ENCODE results near the gene SYNE2.

The SYNE2 gene

DNA sequence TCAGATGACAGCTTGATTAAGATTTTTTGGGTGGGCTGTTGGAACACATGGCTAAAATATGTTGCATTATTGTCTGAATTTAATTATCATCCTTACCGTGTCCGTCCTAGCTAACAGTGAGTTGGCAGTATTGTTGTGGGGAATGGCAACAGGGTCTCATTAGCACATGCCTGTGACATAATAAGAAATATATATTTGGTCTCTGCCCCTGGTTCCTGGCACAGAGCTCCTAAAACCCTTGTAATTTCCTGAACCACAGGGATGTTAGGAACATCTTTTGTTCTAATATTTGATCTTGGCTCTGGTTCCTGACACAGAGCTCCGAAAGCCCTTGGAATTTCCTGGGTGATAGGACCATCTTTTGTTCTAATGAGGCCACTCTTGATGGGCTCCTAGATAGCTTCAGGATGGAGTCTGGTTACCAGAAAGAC, 76.0 kb downstream of the SYNE2 start:
- no peak overlapping the region for H3K4me3 ChIP-seq (ENCODE audit: low read depth, low read length)
- no peak for DNase-seq (ENCODE audit: low read depth)
- TF ChIP-seq, protein P1, sequence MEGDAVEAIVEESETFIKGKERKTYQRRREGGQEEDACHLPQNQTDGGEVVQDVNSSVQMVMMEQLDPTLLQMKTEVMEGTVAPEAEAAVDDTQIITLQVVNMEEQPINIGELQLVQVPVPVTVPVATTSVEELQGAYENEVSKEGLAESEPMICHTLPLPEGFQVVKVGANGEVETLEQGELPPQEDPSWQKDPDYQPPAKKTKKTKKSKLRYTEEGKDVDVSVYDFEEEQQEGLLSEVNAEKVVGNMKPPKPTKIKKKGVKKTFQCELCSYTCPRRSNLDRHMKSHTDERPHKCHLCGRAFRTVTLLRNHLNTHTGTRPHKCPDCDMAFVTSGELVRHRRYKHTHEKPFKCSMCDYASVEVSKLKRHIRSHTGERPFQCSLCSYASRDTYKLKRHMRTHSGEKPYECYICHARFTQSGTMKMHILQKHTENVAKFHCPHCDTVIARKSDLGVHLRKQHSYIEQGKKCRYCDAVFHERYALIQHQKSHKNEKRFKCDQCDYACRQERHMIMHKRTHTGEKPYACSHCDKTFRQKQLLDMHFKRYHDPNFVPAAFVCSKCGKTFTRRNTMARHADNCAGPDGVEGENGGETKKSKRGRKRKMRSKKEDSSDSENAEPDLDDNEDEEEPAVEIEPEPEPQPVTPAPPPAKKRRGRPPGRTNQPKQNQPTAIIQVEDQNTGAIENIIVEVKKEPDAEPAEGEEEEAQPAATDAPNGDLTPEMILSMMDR (IDR thresholded peaks at IDR 0.05; ENCODE audit: control insufficient read depth, extremely low read depth, insufficient read depth): no peak

DNA sequence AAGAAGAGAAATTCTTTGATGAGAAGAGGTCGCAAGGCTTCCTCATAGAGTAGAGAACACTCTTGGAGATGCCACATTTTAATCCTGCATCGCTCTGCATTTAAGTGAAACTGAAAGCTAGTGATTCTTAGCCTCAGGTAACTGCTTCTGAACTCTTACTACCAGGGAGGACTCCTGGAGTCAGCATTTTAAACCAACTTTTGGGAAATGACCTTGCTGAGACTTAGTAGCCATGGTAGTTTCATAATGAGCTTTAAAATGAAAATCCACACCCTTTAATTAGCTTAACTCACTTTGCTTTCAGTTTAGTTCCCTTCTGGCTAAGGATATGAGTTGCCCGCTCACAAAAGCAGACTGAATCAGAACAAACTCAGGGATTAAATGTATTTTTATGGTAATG, 80.3 kb downstream of the SYNE2 start:
- no peak overlapping the region for H3K4me3 ChIP-seq (ENCODE audit: low read depth, low read length)
- TF ChIP-seq, protein P1 (IDR thresholded peaks at IDR 0.05; ENCODE audit: control insufficient read depth, extremely low read depth, insufficient read depth): no peak

DNA sequence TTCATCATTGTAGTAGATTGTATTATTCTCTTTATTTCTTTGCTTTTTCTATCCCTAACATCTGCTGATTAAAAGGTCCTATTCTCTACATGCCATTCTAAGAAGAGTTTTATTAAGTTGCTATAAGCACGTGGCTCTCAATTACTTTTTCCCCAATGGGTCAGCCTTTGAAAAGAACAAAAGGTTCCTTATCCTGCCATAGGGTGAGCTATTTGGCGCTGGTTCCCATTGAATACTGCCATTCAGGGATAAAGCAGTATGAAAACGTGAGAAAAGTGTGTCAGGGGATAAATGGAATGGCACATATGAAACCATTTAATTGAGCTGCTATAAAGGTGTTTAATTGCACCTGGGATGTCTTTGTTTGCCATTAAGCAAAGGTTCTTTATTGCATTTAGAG, 80.9 kb downstream of the SYNE2 start:
- H3K4me3 ChIP-seq (ENCODE audit: low read depth, low read length): no peak overlapping the region
- no peak for DNase-seq (ENCODE audit: low read depth)
- TF ChIP-seq, protein P1 (IDR thresholded peaks at IDR 0.05; ENCODE audit: control insufficient read depth, extremely low read depth, insufficient read depth): no peak

More for the DNA sequence above, 80.3 kb downstream of the SYNE2 start:
- DNase-seq (ENCODE audit: low read depth): no peak

GRCh38 chr14:63938198-63939005, 85.6 kb downstream of the SYNE2 start:
- H3K4me3 ChIP-seq (ENCODE audit: low read depth, low read length): no peak overlapping the region
- no peak for DNase-seq (ENCODE audit: low read depth)
- TF ChIP-seq, protein P1 (IDR thresholded peaks at IDR 0.05; ENCODE audit: control insufficient read depth, extremely low read depth, insufficient read depth): no peak

DNA sequence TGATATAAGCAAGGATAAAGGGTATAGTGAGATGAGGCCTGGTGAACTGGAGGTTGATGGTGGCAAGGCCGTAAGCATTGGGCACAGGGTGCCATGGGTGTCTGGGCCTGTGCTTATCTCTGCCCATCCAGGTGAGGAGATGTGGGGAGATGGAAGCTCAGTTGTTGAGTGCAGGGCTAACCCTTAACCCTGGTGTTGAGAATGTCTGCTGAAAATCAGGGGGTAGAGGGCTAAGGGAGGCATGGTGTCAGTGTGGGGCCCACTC, 86.1 kb downstream of the SYNE2 start:
- no peak for DNase-seq (ENCODE audit: low read depth)
- TF ChIP-seq, protein P1 (IDR thresholded peaks at IDR 0.05; ENCODE audit: control insufficient read depth, extremely low read depth, insufficient read depth): no peak
- no peak overlapping the region for H3K4me3 ChIP-seq (ENCODE audit: low read depth, low read length)

DNA sequence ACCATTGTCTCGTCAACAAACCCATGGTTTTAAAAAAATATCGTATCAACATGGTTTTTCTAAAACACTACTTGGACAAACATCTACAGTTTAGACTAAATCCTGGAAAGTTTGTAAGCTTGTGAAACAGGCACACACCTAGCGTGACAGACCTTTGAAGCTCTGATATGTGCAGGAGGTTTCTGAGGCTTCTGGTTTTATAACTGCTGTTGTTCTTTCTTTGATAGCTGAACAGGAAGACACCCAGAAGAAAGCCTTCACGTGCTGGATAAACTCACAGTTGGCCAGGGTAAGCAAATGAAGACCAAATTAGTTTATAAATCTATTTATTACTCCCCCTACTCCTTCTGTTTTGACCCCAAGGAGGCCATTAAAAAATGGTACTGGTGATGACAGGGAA, 87.6 kb downstream of the SYNE2 start:
- H3K4me3 ChIP-seq (ENCODE audit: low read depth, low read length): no peak overlapping the region
- TF ChIP-seq, protein P1 (IDR thresholded peaks at IDR 0.05; ENCODE audit: control insufficient read depth, extremely low read depth, insufficient read depth): no peak
- no peak for DNase-seq (ENCODE audit: low read depth)

- H3K4me3 ChIP-seq (ENCODE audit: low read depth, low read length): no peak overlapping the region
- DNase-seq (ENCODE audit: low read depth): no peak
- TF ChIP-seq, protein P1 (IDR thresholded peaks at IDR 0.05; ENCODE audit: control insufficient read depth, extremely low read depth, insufficient read depth): no peak
Measured at GRCh38 chr14:63941023-63941422, 88.2 kb downstream of the SYNE2 start.
